NCI-H82 (cell line): ENCODE data around the gene SOD3.
A peak's percentile ranks its signal among the peaks of the same experiment; 100 is the strongest.

Experiments
- DNase-seq: peaks from one replicate; lab custom pipeline; 2025; lab: John Stamatoyannopoulos, UW

SOD3 gene

DNA sequence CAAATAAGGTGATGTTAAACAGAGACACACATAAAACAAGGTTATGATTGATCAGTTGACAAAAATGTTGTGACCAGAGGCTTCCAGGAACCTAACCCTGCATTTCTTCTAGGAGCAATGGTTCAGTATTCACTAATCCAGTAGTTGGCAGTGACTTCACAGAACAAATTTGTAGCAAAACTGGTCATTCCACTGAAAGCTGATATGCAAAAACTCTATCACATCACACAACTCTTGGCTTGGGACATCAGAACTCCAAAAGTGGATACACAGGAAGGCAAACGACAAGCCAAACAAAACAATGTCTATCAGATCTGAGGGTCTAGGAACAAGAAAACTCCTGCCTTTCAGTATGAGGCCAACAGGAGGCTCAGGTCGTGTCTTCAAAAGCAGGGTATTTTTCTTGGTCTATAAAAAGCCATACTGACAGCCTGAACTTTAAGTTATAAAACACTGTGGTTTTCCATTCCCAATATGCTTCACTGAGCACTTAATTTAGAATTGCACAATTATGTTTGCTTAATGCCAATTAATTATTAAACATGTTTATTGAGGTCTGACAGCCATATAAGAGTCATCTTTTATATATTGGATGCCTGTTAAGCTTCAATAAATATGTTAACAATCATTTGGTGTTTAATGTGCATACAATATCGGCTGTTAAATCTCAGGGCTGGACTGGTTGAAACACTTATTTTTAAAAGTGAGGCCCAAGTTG lies 45.6 kb downstream of the SOD3 start:
- DNase-seq: no peak

- no peak for DNase-seq
Observed at GRCh38 chr4:24842356-24842755, 47.0 kb downstream of the SOD3 start.

GRCh38 chr4:24843096-24843495 lies 47.7 kb downstream of the SOD3 start:
- DNase-seq: no peak

GRCh38 chr4:24845132-24845531 lies 49.8 kb downstream of the SOD3 start:
- DNase-seq: no peak

GRCh38 chr4:24845902-24846301 lies 50.5 kb downstream of the SOD3 start:
- DNase-seq: no peak

DNA sequence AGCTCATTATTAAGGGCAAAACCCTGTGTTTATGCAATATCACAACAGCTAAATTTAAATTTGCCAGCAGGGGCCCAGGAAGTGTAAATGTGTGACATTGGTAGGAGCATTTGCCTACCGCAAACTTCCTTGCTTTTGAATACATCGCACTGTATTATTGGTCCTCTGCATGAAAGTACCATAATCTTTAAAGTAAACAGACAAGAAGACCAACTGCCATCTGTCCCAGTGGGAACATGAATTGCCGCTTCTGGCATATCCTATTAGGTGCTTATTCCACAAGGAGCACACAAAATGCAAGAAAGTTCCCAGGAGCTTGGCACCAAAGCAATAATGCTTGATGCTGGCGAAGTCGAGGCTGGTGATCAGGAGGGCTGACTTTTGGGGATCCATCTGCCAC lies 51.3 kb downstream of the SOD3 start:
- peak; percentile 95 for DNase-seq

GRCh38 chr4:24849351-24849750 lies 54.0 kb downstream of the SOD3 start:
- DNase-seq: no peak

GRCh38 chr4:24849756-24850155 lies 54.4 kb downstream of the SOD3 start:
- DNase-seq: no peak
